ENCODE data around the gene IDI2. TPM values are rescaled to one million over a fixed set of nuclear protein-coding genes. Genes with fewer than 3 reads are reported as not detected.

IDI2 gene
- total and polyA plus RNA-seq, 12 donors, result 0.07 to 1.2 (median 0.44) TPM; not detected in 4

- Histone ChIP-seq H3K27me3 (no peaks in the 10 kb centered on the region), H3K4me3 (no peak overlapping the region), H3K27ac (peak overlapping the region in 1 of 10 donors; percentile 58), H3K9me3 (no peaks in the 10 kb centered on the region), H3K4me1 (peaks cover 3 to 73% (median 53%) of the 10 kb centered on the region in 9 donors), H3K36me3 (peaks cover 0 to 26% (median 0%) of the 10 kb centered on the region in 9 donors)
- WGBS, 2 donors, result 72 to 77% methylated on average over 7 of the region's 7 CpGs
- DNase-seq, result no peak
- intact Hi-C loops (cut with DNase I), result no loop called here
- ATAC-seq, result no peak
- TF ChIP-seq CTCF (IDR thresholded peaks at IDR 0.05), result no peak
Observed at GRCh38 chr10:1061930-1062774, 36.5 kb upstream of the IDI2 start.

DNA sequence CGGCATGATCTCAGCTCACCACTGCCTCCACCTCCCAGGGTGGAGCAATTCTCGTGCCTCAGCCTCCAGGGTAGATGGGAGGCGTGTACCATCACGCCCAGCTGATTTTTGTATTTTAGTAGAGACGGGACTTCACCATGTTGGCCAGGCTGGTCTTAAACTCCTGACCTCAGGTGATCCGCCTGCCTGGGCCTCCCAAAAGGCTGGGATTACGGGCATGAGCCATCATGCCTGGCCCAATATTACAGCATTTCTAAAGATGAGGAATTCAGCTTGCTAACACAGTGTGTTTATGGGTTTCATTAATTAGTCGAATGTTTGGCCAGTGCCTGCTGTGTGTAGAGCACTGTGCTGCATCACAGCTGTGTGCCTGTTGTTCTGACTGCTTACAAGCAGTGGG, 34.2 kb upstream of the IDI2 start:
- 94% methylated on average over 8 of the region's 8 CpGs for WGBS, 2 donors
- ATAC-seq (no peak), DNase-seq (no peak)
- Histone ChIP-seq H3K27ac (no peak overlapping the region), H3K27me3 (no peaks in the 10 kb centered on the region), H3K9me3 (no peaks in the 10 kb centered on the region), H3K4me1 (peaks cover 5 to 85% (median 60%) of the 10 kb centered on the region in 9 donors), H3K4me3 (no peak overlapping the region), H3K36me3 (peaks cover 0 to 26% (median 0%) of the 10 kb centered on the region in 9 donors)
- intact Hi-C loops (cut with DNase I), result loop anchor here in 1 of 10 donors (10.0 kb wide), 1 partner anchor 125 kb away; the partner anchor contains the start of gene LARP4B
- no peak for TF ChIP-seq CTCF (IDR thresholded peaks at IDR 0.05)

DNA sequence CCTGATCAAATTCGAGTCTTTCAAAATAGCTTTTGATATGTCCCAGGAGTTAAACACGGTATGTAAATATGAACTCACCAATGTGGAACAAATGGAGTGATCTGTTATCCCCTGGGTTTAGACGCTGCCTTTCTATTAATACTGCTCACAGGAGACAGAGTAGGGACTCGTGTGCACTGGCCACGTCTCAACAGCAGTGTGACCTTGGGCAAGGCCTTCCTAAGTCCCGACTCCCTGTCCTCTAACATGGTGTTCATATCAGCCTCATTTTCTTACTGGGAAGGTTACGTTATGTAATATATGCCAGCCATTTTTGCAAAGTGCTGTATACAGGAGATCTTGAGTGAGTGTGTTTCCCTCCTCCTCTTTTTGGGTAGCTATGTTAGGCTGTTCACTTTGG, 32.4 kb upstream of the IDI2 start:
- Histone ChIP-seq H3K27me3 (no peaks in the 10 kb centered on the region), H3K4me1 (peaks cover 8 to 86% (median 65%) of the 10 kb centered on the region in 9 donors), H3K4me3 (peak overlapping the region in 9 of 10 donors; percentile 54 to 97 (median 91)), H3K36me3 (peaks cover 0 to 28% (median 0%) of the 10 kb centered on the region in 9 donors), H3K9me3 (no peaks in the 10 kb centered on the region), H3K27ac (peak overlapping the region; percentile 92 to 100 (median 99))
- 35 to 45% methylated on average over 7 of the region's 7 CpGs for WGBS, 2 donors
- ATAC-seq (peak in 7 of 8 donors; percentile 34 to 77 (median 56)), DNase-seq (peak; percentile 36)
- TF ChIP-seq CTCF (IDR thresholded peaks at IDR 0.05), result no peak
- intact Hi-C loops (cut with DNase I), result loop anchor here in 1 of 10 donors (10.0 kb wide), 1 partner anchor 123 kb away; the partner anchor contains the start of gene LARP4B

GRCh38 chr10:1057106-1057657, 31.5 kb upstream of the IDI2 start:
- Histone ChIP-seq H3K9me3 (no peaks in the 10 kb centered on the region), H3K27me3 (no peaks in the 10 kb centered on the region), H3K27ac (peak overlapping the region; percentile 92 to 100 (median 99)), H3K4me3 (peak overlapping the region; percentile 54 to 97 (median 91)), H3K4me1 (peaks cover 8 to 82% (median 61%) of the 10 kb centered on the region in 9 donors), H3K36me3 (peaks cover 0 to 36% (median 1%) of the 10 kb centered on the region in 9 donors)
- ATAC-seq, result peak; percentile 2 to 54 (median 38)
- no peak for TF ChIP-seq CTCF (IDR thresholded peaks at IDR 0.05)
- WGBS, 2 donors, result 0 to 2% methylated on average over 26 of the region's 26 CpGs
- intact Hi-C loops (cut with DNase I), result loop anchor here in 1 of 10 donors (10.0 kb wide), 1 partner anchor 122 kb away; the partner anchor contains the start of gene LARP4B
- peak in 1 of 2 donors; percentile 17 for DNase-seq
